ENCODE results near the gene ADCY1.

ADCY1 gene

DNA sequence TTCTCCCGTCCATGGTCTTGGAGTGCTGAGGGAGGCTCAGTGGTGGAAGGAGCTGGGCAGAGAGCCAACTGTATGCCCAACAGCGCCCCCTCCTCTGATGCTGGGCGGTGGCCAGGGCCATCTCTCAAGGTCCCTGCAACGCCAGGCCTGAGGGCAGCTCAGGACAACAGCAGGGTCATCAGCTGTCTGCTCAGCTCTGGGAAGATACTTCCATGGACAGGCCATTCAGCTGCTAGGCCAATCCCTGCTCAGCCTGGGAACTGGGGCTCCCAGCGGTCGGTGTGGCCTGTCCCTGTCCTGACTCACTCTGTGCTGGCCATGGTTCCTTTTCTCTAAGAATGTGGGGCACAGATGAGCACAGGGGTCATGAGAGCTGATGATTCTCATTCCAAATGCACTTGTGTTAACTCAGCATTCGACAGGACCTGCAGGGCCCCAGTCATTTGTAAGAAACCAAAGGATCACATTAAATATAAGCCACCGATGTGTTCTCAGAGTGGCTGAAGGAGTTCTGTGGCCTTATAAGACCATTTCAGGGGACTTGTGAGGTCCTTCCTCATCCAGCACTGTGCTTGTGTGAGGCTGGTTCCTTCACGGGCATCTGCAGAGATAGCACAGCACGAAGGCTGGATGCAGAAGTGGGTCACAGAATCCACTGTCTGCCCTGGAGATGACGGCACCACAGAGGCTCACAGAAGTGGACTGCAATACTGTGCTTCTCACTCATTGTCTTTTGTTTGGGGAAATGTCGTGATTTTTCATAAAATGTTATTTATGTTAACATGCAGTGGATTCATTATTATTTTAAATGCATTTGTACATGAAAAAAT lies 73.0 kb downstream of the ADCY1 start:
- H3K4me1 ChIP-seq (ENCODE audit: control insufficient read depth, insufficient read depth, low read length, poor library complexity, severe bottlenecking): no peaks in the 10 kb centered on the region
- H3K9me3 ChIP-seq (ENCODE audit: control insufficient read depth, low read length): no peaks in the 10 kb centered on the region
- H3K4me3 ChIP-seq (ENCODE audit: extremely low read depth, insufficient read depth, low read length, poor library complexity, severe bottlenecking): no peak overlapping the region
- H3K27ac ChIP-seq (ENCODE audit: low read depth, low read length, severe bottlenecking): no peak overlapping the region
- H3K36me3 ChIP-seq (ENCODE audit: control insufficient read depth, insufficient read depth, low read length): no peaks in the 10 kb centered on the region
- WGBS, 2 experiments (ENCODE audit: insufficient coverage in 2 of 2): 93 to 96% methylated on average over 10 of the region's 12 CpGs

DNA sequence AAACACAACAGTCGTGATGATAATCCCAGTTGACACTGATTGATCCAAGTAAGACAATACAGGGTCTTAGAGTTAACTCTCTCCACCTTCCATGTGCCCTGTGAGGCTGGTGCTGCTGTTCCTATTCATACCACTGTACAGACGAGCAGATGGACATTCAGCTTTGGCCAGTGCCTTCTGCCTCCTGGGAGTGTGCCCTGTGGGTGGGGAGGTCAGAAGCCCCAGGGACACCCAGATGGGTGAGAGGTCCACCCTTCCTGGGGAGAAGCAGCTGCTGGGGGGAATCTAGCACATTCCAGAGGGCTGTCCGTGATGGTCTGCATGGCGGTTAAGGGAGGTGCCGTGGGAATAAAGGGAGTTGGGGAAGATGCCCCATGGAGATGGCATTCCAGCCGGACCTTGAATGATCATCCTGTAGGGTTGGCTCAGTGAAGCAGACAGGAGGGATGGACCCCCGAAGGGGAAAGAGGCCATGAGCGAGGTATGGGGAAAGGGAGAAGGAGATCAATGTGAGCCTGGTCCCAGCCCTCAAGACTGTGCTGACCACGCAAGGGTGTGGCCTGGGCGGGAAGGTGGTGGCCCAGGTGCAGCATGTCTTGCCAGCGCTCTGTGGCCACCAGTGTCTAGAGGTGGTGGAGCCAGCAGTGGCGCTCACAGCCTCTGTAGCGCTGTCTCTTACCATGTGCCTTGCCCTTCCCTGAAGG lies 74.0 kb downstream of the ADCY1 start:
- Histone ChIP-seq H3K36me3 (ENCODE audit: control insufficient read depth, insufficient read depth, low read length) (no peaks in the 10 kb centered on the region), H3K4me1 (ENCODE audit: control insufficient read depth, insufficient read depth, low read length, poor library complexity, severe bottlenecking) (no peaks in the 10 kb centered on the region), H3K4me3 (ENCODE audit: extremely low read depth, insufficient read depth, low read length, poor library complexity, severe bottlenecking) (no peak overlapping the region), H3K27ac (ENCODE audit: low read depth, low read length, severe bottlenecking) (no peak overlapping the region), H3K9me3 (ENCODE audit: control insufficient read depth, low read length) (no peaks in the 10 kb centered on the region)
- 88 to 91% methylated on average over 9 to 12 of the region's 13 CpGs for WGBS, 2 experiments (ENCODE audit: insufficient coverage in 2 of 2)

DNA sequence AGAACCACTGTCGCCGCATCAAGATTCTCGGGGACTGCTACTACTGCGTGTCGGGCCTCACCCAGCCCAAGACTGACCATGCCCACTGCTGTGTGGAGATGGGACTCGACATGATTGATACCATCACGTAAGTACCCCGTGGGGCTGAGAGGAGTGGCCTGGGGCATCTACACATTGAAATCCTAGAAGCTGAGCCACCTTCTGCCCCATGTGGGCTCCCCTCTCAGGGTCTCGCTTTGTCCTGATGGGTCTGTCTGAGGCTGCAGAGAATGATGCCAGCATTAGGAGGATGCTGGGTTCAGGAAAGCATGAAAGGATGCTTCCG lies 74.5 kb downstream of the ADCY1 start:
- H3K27ac ChIP-seq (ENCODE audit: low read depth, low read length, severe bottlenecking): no peak overlapping the region
- WGBS, 2 experiments (ENCODE audit: insufficient coverage in 2 of 2): 92 to 98% methylated on average over 9 of the region's 10 CpGs
- no peaks in the 10 kb centered on the region for H3K9me3 ChIP-seq (ENCODE audit: control insufficient read depth, low read length)
- no peaks in the 10 kb centered on the region for H3K4me1 ChIP-seq (ENCODE audit: control insufficient read depth, insufficient read depth, low read length, poor library complexity, severe bottlenecking)
- H3K4me3 ChIP-seq (ENCODE audit: extremely low read depth, insufficient read depth, low read length, poor library complexity, severe bottlenecking): no peak overlapping the region
- H3K36me3 ChIP-seq (ENCODE audit: control insufficient read depth, insufficient read depth, low read length): no peaks in the 10 kb centered on the region

DNA sequence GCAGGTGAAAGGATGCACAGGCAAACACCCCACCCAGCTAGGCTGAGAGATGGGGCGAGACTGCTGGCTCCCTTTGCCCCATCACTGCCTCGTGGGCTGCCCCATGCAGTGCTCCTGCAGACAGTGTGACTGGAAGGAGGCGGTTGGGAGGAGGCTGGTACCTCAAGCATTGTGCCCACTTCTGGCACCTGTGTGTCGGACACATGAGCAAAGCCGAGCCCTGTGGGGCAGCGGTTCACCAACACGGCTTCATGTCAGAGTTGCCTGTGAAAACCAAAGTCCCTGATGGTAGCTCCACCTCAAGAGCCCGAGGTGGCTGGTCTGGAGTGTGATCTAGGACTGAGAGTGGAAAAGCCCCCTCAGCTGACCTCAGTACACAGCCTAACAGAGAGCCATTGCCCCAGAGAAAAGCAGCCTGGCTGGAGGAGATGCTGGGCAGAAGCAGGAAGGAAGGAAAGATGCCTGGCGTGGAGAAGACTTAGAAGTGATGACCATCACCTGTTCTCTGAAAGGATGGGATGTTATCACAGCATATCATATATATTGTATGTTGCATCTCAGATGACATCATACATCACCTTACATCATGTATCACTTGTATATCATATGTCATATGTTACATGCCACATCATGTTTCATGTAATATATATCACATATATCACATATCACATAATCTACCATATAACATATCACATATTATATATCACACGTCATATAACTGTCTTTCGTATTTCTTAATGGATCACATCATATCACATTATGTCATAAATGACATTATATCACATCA lies 75.6 kb downstream of the ADCY1 start:
- H3K4me1 ChIP-seq (ENCODE audit: control insufficient read depth, insufficient read depth, low read length, poor library complexity, severe bottlenecking): no peaks in the 10 kb centered on the region
- H3K27ac ChIP-seq (ENCODE audit: low read depth, low read length, severe bottlenecking): no peak overlapping the region
- no peaks in the 10 kb centered on the region for H3K36me3 ChIP-seq (ENCODE audit: control insufficient read depth, insufficient read depth, low read length)
- no peak overlapping the region for H3K4me3 ChIP-seq (ENCODE audit: extremely low read depth, insufficient read depth, low read length, poor library complexity, severe bottlenecking)
- 85 to 89% methylated on average over 4 to 8 of the region's 11 CpGs for WGBS, 2 experiments (ENCODE audit: insufficient coverage in 2 of 2)
- H3K9me3 ChIP-seq (ENCODE audit: control insufficient read depth, low read length): no peaks in the 10 kb centered on the region

- 88 to 96% methylated on average over 7 to 13 of the region's 13 CpGs for WGBS, 2 experiments (ENCODE audit: insufficient coverage in 2 of 2)
- no peak overlapping the region for H3K4me3 ChIP-seq (ENCODE audit: extremely low read depth, insufficient read depth, low read length, poor library complexity, severe bottlenecking)
These were observed 76.5 kb downstream of the ADCY1 start for GRCh38 chr7:45650404-45651394.

DNA sequence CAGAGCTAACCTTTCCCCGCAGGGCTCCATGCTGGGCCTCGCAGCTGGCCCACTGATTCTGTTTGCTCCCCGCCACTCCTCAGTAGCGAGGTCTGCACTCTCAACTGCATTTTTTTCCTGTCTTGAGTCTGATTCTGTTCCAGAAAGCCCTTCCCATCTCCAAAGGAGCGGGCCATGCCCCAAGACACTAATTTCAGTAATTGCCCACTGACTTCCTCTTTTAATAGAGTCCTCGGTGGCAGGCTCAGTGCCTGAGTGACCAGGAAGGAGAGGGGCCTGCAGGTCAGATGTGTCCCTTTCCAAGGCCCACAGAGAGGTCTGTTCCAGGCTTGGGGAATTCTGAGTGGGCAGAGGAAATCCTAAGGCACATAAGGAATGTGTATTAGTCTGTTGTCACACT lies 77.4 kb downstream of the ADCY1 start:
- Histone ChIP-seq H3K27ac (ENCODE audit: low read depth, low read length, severe bottlenecking) (no peak overlapping the region), H3K4me1 (ENCODE audit: control insufficient read depth, insufficient read depth, low read length, poor library complexity, severe bottlenecking) (no peaks in the 10 kb centered on the region), H3K9me3 (ENCODE audit: control insufficient read depth, low read length) (no peaks in the 10 kb centered on the region), H3K36me3 (ENCODE audit: control insufficient read depth, insufficient read depth, low read length) (no peaks in the 10 kb centered on the region), H3K4me3 (ENCODE audit: extremely low read depth, insufficient read depth, low read length, poor library complexity, severe bottlenecking) (no peak overlapping the region)
- 83 to 94% methylated on average over 5 to 6 of the region's 6 CpGs for WGBS, 2 experiments (ENCODE audit: insufficient coverage in 2 of 2)

More at GRCh38 chr7:45650404-45651394, 76.5 kb downstream of the ADCY1 start:
- no peaks in the 10 kb centered on the region for H3K36me3 ChIP-seq (ENCODE audit: control insufficient read depth, insufficient read depth, low read length)
- no peak overlapping the region for H3K27ac ChIP-seq (ENCODE audit: low read depth, low read length, severe bottlenecking)
- no peaks in the 10 kb centered on the region for H3K4me1 ChIP-seq (ENCODE audit: control insufficient read depth, insufficient read depth, low read length, poor library complexity, severe bottlenecking)
- no peaks in the 10 kb centered on the region for H3K9me3 ChIP-seq (ENCODE audit: control insufficient read depth, low read length)

GRCh38 chr7:45652630-45653029 lies 78.5 kb downstream of the ADCY1 start:
- Histone ChIP-seq H3K4me1 (ENCODE audit: control insufficient read depth, insufficient read depth, low read length, poor library complexity, severe bottlenecking) (no peaks in the 10 kb centered on the region), H3K9me3 (ENCODE audit: control insufficient read depth, low read length) (no peaks in the 10 kb centered on the region), H3K4me3 (ENCODE audit: extremely low read depth, insufficient read depth, low read length, poor library complexity, severe bottlenecking) (no peak overlapping the region), H3K27ac (ENCODE audit: low read depth, low read length, severe bottlenecking) (no peak overlapping the region), H3K36me3 (ENCODE audit: control insufficient read depth, insufficient read depth, low read length) (no peaks in the 10 kb centered on the region)
- WGBS, 2 experiments (ENCODE audit: insufficient coverage in 2 of 2): 85 to 100% methylated on average over 2 of the region's 2 CpGs

GRCh38 chr7:45653209-45653907 lies 79.2 kb downstream of the ADCY1 start:
- H3K4me1 ChIP-seq (ENCODE audit: control insufficient read depth, insufficient read depth, low read length, poor library complexity, severe bottlenecking): no peaks in the 10 kb centered on the region
- H3K27ac ChIP-seq (ENCODE audit: low read depth, low read length, severe bottlenecking): no peak overlapping the region
- H3K9me3 ChIP-seq (ENCODE audit: control insufficient read depth, low read length): no peaks in the 10 kb centered on the region
- 87 to 100% methylated on average over 3 to 4 of the region's 4 CpGs for WGBS, 2 experiments (ENCODE audit: insufficient coverage in 2 of 2)
- H3K36me3 ChIP-seq (ENCODE audit: control insufficient read depth, insufficient read depth, low read length): no peaks in the 10 kb centered on the region
- no peak overlapping the region for H3K4me3 ChIP-seq (ENCODE audit: extremely low read depth, insufficient read depth, low read length, poor library complexity, severe bottlenecking)

DNA sequence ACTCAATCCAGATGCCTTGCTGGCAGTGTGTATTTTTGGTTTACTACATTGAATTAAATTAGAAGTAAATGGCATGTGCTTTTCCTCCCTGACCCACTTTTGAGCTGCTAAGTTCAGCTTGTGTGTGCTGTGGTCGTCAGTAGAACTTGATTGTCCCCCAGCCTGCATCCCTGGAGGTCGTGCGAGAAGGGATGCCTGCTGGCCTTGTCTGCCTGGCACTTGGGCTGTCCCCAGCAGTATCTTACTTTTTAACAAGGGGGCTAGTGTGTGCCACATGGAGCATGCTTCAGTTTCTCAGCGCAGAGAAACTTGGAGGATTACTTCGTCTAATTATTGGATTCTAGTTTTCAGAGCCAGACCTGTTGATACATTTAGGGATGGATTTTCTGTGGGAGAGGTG lies 80.2 kb downstream of the ADCY1 start:
- Histone ChIP-seq H3K27ac (ENCODE audit: low read depth, low read length, severe bottlenecking) (no peak overlapping the region), H3K36me3 (ENCODE audit: control insufficient read depth, insufficient read depth, low read length) (no peaks in the 10 kb centered on the region), H3K4me1 (ENCODE audit: control insufficient read depth, insufficient read depth, low read length, poor library complexity, severe bottlenecking) (no peaks in the 10 kb centered on the region), H3K4me3 (ENCODE audit: extremely low read depth, insufficient read depth, low read length, poor library complexity, severe bottlenecking) (no peak overlapping the region), H3K9me3 (ENCODE audit: control insufficient read depth, low read length) (no peaks in the 10 kb centered on the region)
- WGBS, 2 experiments (ENCODE audit: insufficient coverage in 2 of 2): 91 to 100% methylated on average over 3 to 4 of the region's 5 CpGs

All from mesodermal cell (in vitro differentiated cells).